Measurements from ENCODE around the gene OSM.

GRCh38 chr22:30221121-30221992, 45.3 kb downstream of the OSM start:
- no peak for TF ChIP-seq CTCF (IDR thresholded peaks at IDR 0.05; ENCODE audit: low read length)
- TF ChIP-seq EZH2 (IDR thresholded peaks at IDR 0.05; ENCODE audit: borderline replicate concordance, low read length) = no peak
